RWPE2 (cell line): ENCODE data around the gene ANKRD35.
"Not testable (repeated sequence)": the region's sequence is repeated elsewhere in the genome, so short reads cannot be mapped to it uniquely, and the experiment has no call there.

Experiments
- ATAC-seq: fragments of 200-7000 bp; cut with Tn5 transposase; 3 replicates; pipeline ENCODE4 v1.9.1; 2021; ENCODE audit warnings: low read depth
- DNase-seq: peaks from one replicate; pipeline ENCODE4 v3.0.0-alpha.2; 2020; ENCODE audit warnings: low spot score
- H3K27ac ChIP-seq: fragments of 450-650 bp; 2 replicates; pipeline ENCODE4 v1.5.1; 2017; ENCODE audit warnings: mild to moderate bottlenecking; ENCODE audit not compliant: poor library complexity, severe bottlenecking
- H3K27me3 ChIP-seq: fragments of 250-450 bp; sonication (Bioruptor Pico); 2 replicates; pipeline ENCODE4 v1.5.1; 2021; ENCODE audit warnings: mild to moderate bottlenecking, moderate library complexity; ENCODE audit not compliant: insufficient read depth, poor library complexity, severe bottlenecking
- H3K36me3 ChIP-seq: fragments of 250-450 bp; sonication (Bioruptor Pico); 2 replicates; pipeline ENCODE4 v1.5.1; 2020; ENCODE audit warnings: low read depth, mild to moderate bottlenecking, moderate library complexity
- H3K4me1 ChIP-seq: fragments of 250-450 bp; sonication (Bioruptor Pico); 2 replicates; pipeline ENCODE4 v1.5.1; 2021; ENCODE audit warnings: mild to moderate bottlenecking, moderate library complexity; ENCODE audit not compliant: insufficient read depth, poor library complexity, severe bottlenecking
- H3K4me3 ChIP-seq: fragments of 250-450 bp; sonication (Bioruptor Pico); 2 replicates; pipeline ENCODE4 v1.5.1; 2021; ENCODE audit warnings: mild to moderate bottlenecking, moderate library complexity; ENCODE audit not compliant: severe bottlenecking
- H3K9me3 ChIP-seq: fragments of 250-450 bp; sonication (Bioruptor Pico); 2 replicates; pipeline ENCODE4 v1.5.1; 2021; ENCODE audit warnings: mild to moderate bottlenecking, moderate library complexity; ENCODE audit not compliant: severe bottlenecking
- TF ChIP-seq, protein P1 (sequence below): fragments of 450-650 bp; IDR thresholded peaks from one replicate; pipeline ENCODE4 v1.5.1; 2017; ENCODE audit warnings: mild to moderate bottlenecking, moderate library complexity; ENCODE audit not compliant: poor library complexity, severe bottlenecking

Gene ANKRD35, protein sequence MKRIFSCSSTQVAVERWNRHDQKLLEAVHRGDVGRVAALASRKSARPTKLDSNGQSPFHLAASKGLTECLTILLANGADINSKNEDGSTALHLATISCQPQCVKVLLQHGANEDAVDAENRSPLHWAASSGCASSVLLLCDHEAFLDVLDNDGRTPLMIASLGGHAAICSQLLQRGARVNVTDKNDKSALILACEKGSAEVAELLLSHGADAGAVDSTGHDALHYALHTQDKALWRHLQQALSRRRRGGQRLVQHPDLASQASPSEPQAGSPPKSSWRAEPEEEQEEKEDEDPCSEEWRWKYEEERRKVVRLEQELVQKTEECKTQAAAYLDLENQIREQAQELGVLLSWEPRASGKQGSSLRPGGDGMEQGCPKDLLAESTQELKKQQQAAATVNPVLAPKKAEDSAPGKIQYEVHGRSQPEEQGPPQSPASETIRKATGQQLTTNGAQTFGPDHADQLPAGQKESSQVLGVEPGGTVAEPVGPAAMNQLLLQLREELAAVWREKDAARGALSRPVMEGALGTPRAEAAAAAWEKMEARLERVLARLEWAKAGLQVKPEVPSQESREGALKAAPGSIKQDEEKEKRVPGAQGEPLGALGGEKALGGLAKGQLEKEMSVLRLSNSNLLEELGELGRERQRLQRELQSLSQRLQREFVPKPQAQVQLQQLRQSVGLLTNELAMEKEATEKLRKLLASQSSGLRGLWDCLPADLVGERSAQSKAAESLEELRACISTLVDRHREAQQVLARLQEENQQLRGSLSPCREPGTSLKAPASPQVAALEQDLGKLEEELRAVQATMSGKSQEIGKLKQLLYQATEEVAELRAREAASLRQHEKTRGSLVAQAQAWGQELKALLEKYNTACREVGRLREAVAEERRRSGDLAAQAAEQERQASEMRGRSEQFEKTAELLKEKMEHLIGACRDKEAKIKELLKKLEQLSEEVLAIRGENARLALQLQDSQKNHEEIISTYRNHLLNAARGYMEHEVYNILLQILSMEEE

GRCh38 chr1:145885738-145886287 lies at the start of gene ANKRD35:
ANKRD35 (minus strand) TSS chr1:145885866; CDS start chr1:145885758, 108 bp downstream.
- ATAC-seq (peak; percentile 99), DNase-seq (peak; percentile 83)
- H3K27ac ChIP-seq = no peak within 1 kb of the TSS
- H3K36me3 ChIP-seq = no peaks in the 10 kb centered on the region
- peaks cover 6% of the 10 kb centered on the region for H3K4me1 ChIP-seq
- no peaks in the 10 kb centered on the region for H3K27me3 ChIP-seq
- H3K9me3 ChIP-seq = no peaks in the 10 kb centered on the region
- H3K4me3 ChIP-seq = peak within 1 kb of the TSS; percentile 61
- TF ChIP-seq, protein P1, sequence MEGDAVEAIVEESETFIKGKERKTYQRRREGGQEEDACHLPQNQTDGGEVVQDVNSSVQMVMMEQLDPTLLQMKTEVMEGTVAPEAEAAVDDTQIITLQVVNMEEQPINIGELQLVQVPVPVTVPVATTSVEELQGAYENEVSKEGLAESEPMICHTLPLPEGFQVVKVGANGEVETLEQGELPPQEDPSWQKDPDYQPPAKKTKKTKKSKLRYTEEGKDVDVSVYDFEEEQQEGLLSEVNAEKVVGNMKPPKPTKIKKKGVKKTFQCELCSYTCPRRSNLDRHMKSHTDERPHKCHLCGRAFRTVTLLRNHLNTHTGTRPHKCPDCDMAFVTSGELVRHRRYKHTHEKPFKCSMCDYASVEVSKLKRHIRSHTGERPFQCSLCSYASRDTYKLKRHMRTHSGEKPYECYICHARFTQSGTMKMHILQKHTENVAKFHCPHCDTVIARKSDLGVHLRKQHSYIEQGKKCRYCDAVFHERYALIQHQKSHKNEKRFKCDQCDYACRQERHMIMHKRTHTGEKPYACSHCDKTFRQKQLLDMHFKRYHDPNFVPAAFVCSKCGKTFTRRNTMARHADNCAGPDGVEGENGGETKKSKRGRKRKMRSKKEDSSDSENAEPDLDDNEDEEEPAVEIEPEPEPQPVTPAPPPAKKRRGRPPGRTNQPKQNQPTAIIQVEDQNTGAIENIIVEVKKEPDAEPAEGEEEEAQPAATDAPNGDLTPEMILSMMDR = no peak

DNA sequence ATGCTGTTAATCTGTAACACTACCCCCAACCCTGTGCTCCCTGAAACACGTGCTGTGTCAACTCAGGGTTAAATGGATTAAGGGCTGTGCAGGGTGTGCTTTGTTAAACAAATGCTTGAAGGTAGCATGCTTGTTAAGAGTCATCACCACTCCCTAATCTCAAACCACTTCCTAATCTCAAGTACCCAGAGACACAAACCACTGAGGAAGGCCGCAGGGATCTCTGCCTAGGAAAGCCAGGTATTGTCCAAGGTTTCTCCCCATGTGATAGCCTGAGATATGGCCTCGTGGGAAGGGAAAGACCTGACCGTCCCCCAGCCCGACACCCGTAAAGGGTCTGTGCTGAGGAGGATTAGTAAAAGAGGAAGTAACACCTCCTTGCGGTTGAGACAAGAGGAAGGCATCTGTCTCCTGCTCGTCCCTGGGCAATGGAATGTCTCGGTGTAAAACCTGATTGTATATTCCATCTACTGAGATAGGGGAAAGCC lies 46.9 kb upstream of the ANKRD35 start:
- H3K36me3 ChIP-seq = peaks cover 14% of the 10 kb centered on the region; the same call in 1 of the 2 replicates
- not testable (repeated sequence) for ATAC-seq, H3K9me3 ChIP-seq, H3K27me3 ChIP-seq, H3K4me1 ChIP-seq, H3K27ac ChIP-seq, H3K4me3 ChIP-seq, DNase-seq

GRCh38 chr1:145927916-145928643 lies 42.4 kb upstream of the ANKRD35 start:
- Histone ChIP-seq H3K4me3 (peak overlapping the region; percentile 74), H3K36me3 (peaks cover 23% of the 10 kb centered on the region), H3K9me3 (no peaks in the 10 kb centered on the region), H3K27ac (peak overlapping the region; percentile 57), H3K4me1 (peaks cover 6% of the 10 kb centered on the region), H3K27me3 (no peaks in the 10 kb centered on the region)
- TF ChIP-seq, protein P1 = no peak
- no peak for ATAC-seq
- DNase-seq = no peak

DNA sequence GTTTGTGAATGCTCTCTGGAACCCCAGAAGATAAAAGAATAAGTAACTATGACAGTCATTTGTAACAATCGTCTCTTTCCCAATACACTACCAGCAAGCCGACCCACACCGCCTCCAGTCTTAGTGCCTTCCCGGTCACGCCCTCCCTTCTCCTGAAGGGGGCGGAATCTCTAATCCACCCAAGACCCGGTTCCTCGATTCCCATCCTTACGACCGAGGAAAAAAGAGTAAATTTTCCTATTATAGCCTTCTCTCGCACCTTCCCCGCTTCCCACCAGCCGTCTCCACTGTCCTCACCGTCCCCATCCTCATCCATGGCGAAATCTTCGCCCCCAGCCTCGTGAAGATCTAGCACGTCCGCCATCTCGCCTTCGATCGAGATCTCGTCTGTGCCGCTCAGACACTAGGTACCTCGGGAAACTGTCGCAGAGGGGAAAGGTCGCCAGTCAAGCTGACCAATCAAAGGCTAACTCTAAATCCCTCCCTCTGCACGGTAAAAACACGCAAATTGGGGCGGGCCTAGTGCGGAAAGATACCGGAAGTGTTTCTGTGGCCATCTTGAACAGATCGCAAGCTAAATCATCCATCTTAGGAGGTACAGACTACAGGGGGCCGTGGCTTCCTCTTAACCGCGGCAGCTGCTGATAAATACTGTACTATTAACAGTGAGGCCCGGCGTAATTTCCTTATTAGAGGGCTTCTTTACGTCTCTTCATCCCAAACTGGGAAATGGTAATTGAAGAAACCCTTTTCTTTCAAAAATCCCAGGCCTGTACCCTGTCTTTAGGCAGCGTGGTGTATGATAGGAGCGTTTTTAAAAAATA lies 41.6 kb upstream of the ANKRD35 start, which contains the start of gene RBM8A:
Gene RBM8A (minus strand): TSS at position 422 of the 824 bp plus-strand sequence. CDS start 58 bp downstream, at position 364.
- peak; percentile 91 for DNase-seq
- H3K9me3 ChIP-seq = no peaks in the 10 kb centered on the region

More for the DNA sequence above, 41.6 kb upstream of the ANKRD35 start, which contains the start of gene RBM8A:
- peak; percentile 99 for ATAC-seq
- Histone ChIP-seq H3K27ac (peak within 1 kb of the TSS; percentile 57), H3K4me1 (peaks cover 6% of the 10 kb centered on the region), H3K36me3 (peaks cover 28% of the 10 kb centered on the region), H3K27me3 (no peaks in the 10 kb centered on the region), H3K4me3 (peak within 1 kb of the TSS; percentile 74)
- TF ChIP-seq, protein P1 = peak; percentile 70
